Measurements from ENCODE around the gene ICA1L. TPM values are rescaled to one million over a fixed set of nuclear protein-coding genes. Genes with fewer than 3 reads are reported as not detected.
A peak's percentile ranks its signal among the peaks of the same experiment; 100 is the strongest.

ICA1L gene
- total RNA-seq, 1 experiment from 2014 or later, result 4.5 TPM

GRCh38 chr2:202831242-202832220, 40.0 kb downstream of the ICA1L start:
- Histone ChIP-seq H3K56ac (ENCODE audit: insufficient read length, low read depth, low read length) (no peak overlapping the region), H3K4ac (ENCODE audit: low read depth, low read length) (no peak overlapping the region), H3K4me1 (ENCODE audit: insufficient read depth, low read length) (no peaks in the 10 kb centered on the region), H3K79me2 (ENCODE audit: insufficient read depth, low read length) (no peaks in the 10 kb centered on the region), H2BK120ac (ENCODE audit: low read depth, low read length, poor library complexity, severe bottlenecking) (no peak overlapping the region), H3K23ac (ENCODE audit: insufficient read length, low read depth, low read length) (no peak overlapping the region), H3T11ph (ENCODE audit: low read length) (no peak overlapping the region), H3K4me2 (ENCODE audit: insufficient read depth, insufficient read length, low read length) (no peak overlapping the region), H3K9ac (ENCODE audit: extremely low read depth, insufficient read length, low read length) (no peak overlapping the region), H4K20me1 (ENCODE audit: control insufficient read depth, insufficient read depth, insufficient read length) (no peaks in the 10 kb centered on the region), H2AFZ (ENCODE audit: low read length) (no peak overlapping the region), H2AK5ac (ENCODE audit: insufficient read length, low read length) (no peak overlapping the region), H2BK15ac (ENCODE audit: low read depth, low read length) (no peak overlapping the region), H2BK5ac (ENCODE audit: insufficient read length, low read length) (no peak overlapping the region), H3K23me2 (ENCODE audit: insufficient read length, low read depth, low read length, poor library complexity, severe bottlenecking) (no peaks in the 10 kb centered on the region), H3K79me1 (ENCODE audit: insufficient read depth, low read depth, low read length, poor library complexity, severe bottlenecking) (no peaks in the 10 kb centered on the region), H3K14ac (ENCODE audit: insufficient read depth, low read length) (no peak overlapping the region), H3K9me3 (ENCODE audit: control insufficient read depth, low read depth, low read length) (no peaks in the 10 kb centered on the region), H3K27me3 (ENCODE audit: insufficient read depth, low read length) (no peaks in the 10 kb centered on the region), H4K91ac (ENCODE audit: insufficient read length, low read depth, low read length) (no peak overlapping the region), H2BK12ac (ENCODE audit: insufficient read length, low read depth, low read length) (no peak overlapping the region), H4K8ac (replicated peaks; ENCODE audit: insufficient read length, low read depth, low read length) (no peak overlapping the region), H4K5ac (ENCODE audit: insufficient read length, low read depth, low read length) (no peak overlapping the region), H3K18ac (ENCODE audit: insufficient read length, low read depth, low read length) (no peak overlapping the region), H3K27ac (ENCODE audit: insufficient read length, low read depth, low read length) (no peak overlapping the region), H2BK20ac (ENCODE audit: low read depth, low read length, poor library complexity, severe bottlenecking) (no peak overlapping the region)
- peak; percentile 52 for DNase-seq
- TF ChIP-seq CTCF (conservative IDR thresholded peaks at IDR 0.05), result peak; percentile 73
- Mint-ChIP-seq H3K4me1 (peaks cover 7 to 8% of the 10 kb centered on the region in 2 experiments), H3K27me3 (ENCODE audit: low read depth) (no peaks in the 10 kb centered on the region), H3K36me3 (ENCODE audit: insufficient read depth in 1 of 3, low read depth in 3 of 3) (no peaks in the 10 kb centered on the region), H3K27ac (peak overlapping the region in 2 of 3 experiments; percentile 12 to 41; a peak in 1 of 7 replicates), H3K9me3 (no peaks in the 10 kb centered on the region), H3K4me3 (no peak overlapping the region)
- no CpG with 5 or more reads among the region's 6 CpGs for WGBS (ENCODE audit: extremely low coverage, insufficient read length, low lambda C conversion rate)
